ENCODE data around the gene PGBD5.

DNA sequence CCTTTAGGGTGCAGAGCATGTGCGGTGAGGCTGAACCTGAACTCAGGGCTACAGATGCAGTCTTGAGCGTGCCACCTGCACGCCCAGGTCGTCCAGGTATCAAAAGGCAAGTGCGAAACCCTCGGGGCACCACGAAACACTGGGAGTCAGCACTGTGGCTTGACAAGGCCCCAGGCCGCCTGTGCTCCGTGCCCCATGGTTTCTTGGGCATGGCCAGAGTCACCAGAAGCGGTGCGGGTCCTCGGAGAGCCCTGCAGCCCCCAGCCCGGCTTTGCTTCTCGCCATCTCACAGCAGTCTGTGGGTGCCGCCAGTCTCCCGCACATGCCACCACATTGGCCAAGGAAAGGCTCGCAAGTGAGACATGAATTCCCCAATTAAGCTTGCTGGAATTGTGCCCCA, 117.3 kb downstream of the PGBD5 start:
- TF ChIP-seq EZH2 (IDR thresholded peaks at IDR 0.05; ENCODE audit: low read length, missing control alignments) = no peak
- TF ChIP-seq, protein P1, sequence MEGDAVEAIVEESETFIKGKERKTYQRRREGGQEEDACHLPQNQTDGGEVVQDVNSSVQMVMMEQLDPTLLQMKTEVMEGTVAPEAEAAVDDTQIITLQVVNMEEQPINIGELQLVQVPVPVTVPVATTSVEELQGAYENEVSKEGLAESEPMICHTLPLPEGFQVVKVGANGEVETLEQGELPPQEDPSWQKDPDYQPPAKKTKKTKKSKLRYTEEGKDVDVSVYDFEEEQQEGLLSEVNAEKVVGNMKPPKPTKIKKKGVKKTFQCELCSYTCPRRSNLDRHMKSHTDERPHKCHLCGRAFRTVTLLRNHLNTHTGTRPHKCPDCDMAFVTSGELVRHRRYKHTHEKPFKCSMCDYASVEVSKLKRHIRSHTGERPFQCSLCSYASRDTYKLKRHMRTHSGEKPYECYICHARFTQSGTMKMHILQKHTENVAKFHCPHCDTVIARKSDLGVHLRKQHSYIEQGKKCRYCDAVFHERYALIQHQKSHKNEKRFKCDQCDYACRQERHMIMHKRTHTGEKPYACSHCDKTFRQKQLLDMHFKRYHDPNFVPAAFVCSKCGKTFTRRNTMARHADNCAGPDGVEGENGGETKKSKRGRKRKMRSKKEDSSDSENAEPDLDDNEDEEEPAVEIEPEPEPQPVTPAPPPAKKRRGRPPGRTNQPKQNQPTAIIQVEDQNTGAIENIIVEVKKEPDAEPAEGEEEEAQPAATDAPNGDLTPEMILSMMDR (conservative IDR thresholded peaks at IDR 0.05 in 1 of 2, IDR thresholded peaks at IDR 0.05 in 1 of 2; ENCODE audit: low read depth in 1 of 2, low read length in 2 of 2) = no peak

Measured in fibroblast of lung (primary cell).